Osteocyte (in vitro differentiated cells): Measurements from ENCODE around the gene NSDHL. TPM values are rescaled to one million over a fixed set of nuclear protein-coding genes. Genes with fewer than 3 reads are reported as not detected.

Experiments
- DNase-seq: peaks from one replicate; pipeline ENCODE4 v3.0.0; 2021; ENCODE audit warnings: mixed read lengths; ENCODE audit not compliant: unreplicated experiment; ENCODE audit errors: extremely low spot score
- H3K27ac Mint-ChIP-seq: one replicate; pipeline ENCODE4 v1.8.0; 2021; ENCODE audit warnings: mild to moderate bottlenecking, mixed read lengths; ENCODE audit not compliant: unreplicated experiment
- H3K27me3 Mint-ChIP-seq: one replicate; pipeline ENCODE4 v1.8.0; 2021; ENCODE audit warnings: mixed read lengths; ENCODE audit not compliant: unreplicated experiment
- H3K36me3 Mint-ChIP-seq: one replicate; pipeline ENCODE4 v1.8.0; 2021; ENCODE audit warnings: mixed read lengths; ENCODE audit not compliant: unreplicated experiment
- H3K4me1 Mint-ChIP-seq: one replicate; pipeline ENCODE4 v1.8.0; 2021; ENCODE audit warnings: mixed read lengths; ENCODE audit not compliant: unreplicated experiment
- H3K4me3 Mint-ChIP-seq: one replicate; pipeline ENCODE4 v1.8.0; 2021; ENCODE audit warnings: mild to moderate bottlenecking, moderate library complexity, mixed read lengths; ENCODE audit not compliant: unreplicated experiment
- H3K9me3 Mint-ChIP-seq: one replicate; pipeline ENCODE4 v1.8.0; 2021; ENCODE audit warnings: mixed read lengths; ENCODE audit not compliant: unreplicated experiment
- total RNA-seq: library from RNA; stranded (reverse); gene quantifications from 2 replicates; pipeline ENCODE4 v1.2.1, GENCODE V29; 2021
- TF ChIP-seq, protein P1 (sequence below): fragments of 200-600 bp; sonication (generic); IDR thresholded peaks from 2 replicates; pipeline ENCODE4 v1.5.0; 2021; ENCODE audit warnings: antibody characterized with exemption, mild to moderate bottlenecking, moderate library complexity

The NSDHL gene
- total RNA-seq, 1 donor from 2014 or later = 14.1 TPM

DNA sequence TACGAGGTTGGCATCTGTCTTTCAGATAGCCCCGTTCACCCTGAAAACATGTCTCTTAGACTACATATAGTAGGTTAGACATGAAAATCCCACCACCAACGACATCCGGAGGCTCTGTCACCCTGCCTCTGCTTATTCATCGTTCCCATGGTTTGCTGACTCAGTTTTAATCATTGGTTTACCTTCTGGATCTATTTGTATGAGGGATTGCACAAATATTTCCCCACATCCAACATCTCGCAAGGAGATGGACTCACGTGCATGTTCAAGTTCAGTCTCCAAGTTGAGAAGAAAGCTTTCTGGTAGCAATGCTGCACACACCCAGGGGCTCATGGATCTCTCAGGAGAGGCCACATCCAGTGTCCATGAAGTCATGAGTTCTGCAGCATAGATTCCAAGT lies 11.1 kb upstream of the NSDHL start:
- no peak for DNase-seq
- H3K4me3 Mint-ChIP-seq = no peak overlapping the region
- H3K36me3 Mint-ChIP-seq = no peaks in the 10 kb centered on the region
- no peak overlapping the region for H3K27ac Mint-ChIP-seq
- peaks cover 5% of the 10 kb centered on the region for H3K27me3 Mint-ChIP-seq
- peaks cover 1% of the 10 kb centered on the region for H3K4me1 Mint-ChIP-seq
- H3K9me3 Mint-ChIP-seq = no peaks in the 10 kb centered on the region
- TF ChIP-seq, protein P1, sequence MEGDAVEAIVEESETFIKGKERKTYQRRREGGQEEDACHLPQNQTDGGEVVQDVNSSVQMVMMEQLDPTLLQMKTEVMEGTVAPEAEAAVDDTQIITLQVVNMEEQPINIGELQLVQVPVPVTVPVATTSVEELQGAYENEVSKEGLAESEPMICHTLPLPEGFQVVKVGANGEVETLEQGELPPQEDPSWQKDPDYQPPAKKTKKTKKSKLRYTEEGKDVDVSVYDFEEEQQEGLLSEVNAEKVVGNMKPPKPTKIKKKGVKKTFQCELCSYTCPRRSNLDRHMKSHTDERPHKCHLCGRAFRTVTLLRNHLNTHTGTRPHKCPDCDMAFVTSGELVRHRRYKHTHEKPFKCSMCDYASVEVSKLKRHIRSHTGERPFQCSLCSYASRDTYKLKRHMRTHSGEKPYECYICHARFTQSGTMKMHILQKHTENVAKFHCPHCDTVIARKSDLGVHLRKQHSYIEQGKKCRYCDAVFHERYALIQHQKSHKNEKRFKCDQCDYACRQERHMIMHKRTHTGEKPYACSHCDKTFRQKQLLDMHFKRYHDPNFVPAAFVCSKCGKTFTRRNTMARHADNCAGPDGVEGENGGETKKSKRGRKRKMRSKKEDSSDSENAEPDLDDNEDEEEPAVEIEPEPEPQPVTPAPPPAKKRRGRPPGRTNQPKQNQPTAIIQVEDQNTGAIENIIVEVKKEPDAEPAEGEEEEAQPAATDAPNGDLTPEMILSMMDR = no peak

DNA sequence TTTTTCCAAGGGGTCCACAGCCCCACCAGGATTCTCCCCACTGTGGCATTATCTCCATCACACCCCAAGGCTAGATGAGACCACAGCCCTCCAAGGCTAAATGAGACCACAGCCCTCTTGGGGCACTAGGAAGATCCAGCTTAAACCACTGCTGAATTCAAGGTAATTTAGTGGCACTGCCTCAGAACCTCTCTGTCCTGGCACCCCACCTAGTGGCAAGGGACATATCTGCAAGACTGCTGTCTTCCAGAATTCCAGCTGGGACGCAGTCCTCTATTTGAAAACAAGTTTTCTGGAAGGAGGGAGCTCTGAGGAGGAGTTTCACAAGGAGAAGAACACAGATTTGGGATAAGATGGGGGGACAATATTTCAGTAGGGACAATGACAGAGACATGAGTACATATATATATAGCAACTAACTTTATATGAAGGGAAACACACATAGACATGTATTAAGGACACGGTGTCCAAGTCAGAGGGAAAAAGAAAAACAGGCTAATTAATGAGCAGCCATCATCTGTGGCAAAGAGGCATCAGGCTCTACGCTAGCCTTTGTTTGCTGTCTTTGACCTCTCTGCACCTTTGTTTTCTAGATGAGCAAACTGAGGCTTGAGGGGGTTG lies 9.6 kb upstream of the NSDHL start:
- Mint-ChIP-seq H3K4me3 (no peak overlapping the region), H3K27ac (no peak overlapping the region), H3K36me3 (no peaks in the 10 kb centered on the region), H3K4me1 (peaks cover 1% of the 10 kb centered on the region), H3K9me3 (no peaks in the 10 kb centered on the region), H3K27me3 (peaks cover 5% of the 10 kb centered on the region)
- TF ChIP-seq, protein P1 = peak; percentile 48
- no peak for DNase-seq

DNA sequence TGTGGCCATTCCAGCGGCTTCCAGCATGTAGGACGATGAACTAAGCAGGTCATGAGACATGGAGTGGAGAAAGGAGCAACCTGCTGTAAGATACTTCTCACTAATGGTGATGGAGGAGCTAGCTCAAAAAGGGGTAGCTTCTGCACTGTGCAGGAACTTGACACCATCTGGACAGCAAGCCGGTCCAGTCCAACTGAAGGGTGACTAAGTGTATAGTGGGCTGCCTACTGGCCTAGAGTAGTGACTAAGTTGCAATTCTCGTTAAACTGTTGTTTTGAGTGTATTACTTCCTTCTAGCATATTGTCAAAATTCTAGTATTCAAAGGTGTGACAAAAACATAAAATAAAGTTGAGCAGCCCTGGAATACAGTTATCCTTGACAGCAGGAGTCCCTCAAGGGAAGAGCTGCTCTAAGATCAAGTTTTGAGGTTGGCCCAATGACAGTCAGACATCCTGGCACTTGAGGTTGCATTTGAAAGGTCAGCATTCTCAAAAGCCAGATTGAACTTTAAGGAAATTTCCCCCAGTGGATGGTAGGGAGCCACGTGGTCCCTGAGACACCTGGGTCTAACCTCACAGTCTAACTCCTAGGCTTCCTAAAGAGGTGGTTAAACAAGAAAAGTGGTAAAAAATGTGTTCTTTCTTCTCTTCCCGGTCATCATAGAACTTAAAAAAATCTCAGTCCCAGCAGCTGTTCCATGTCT lies 8.3 kb upstream of the NSDHL start:
- peaks cover 2% of the 10 kb centered on the region for H3K36me3 Mint-ChIP-seq

DNA sequence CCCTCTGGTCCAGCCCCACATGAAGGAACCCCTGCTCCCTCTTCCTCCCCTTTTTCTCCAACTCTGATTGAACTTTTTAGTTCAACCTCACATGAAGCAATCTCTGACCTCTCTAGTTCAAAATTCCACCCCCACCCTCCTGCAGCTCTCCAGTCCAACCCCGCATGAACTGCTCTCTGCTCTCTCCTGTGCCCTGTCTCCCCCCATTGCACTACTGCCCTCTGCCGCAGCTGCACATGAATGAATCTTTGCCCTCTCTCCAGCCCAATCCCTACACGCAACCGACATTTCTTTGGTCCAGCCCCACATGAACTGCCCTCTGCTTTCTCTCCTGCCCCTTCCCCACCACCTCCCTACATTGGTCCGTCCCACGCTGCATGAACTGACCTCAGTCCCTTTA lies 7.2 kb upstream of the NSDHL start:
- peaks cover 5% of the 10 kb centered on the region for H3K27me3 Mint-ChIP-seq
- TF ChIP-seq, protein P1 = no peak
- H3K27ac Mint-ChIP-seq = no peak overlapping the region
- no peaks in the 10 kb centered on the region for H3K9me3 Mint-ChIP-seq
- no peak for DNase-seq
- H3K36me3 Mint-ChIP-seq = peaks cover 2% of the 10 kb centered on the region
- no peak overlapping the region for H3K4me3 Mint-ChIP-seq
- no peaks in the 10 kb centered on the region for H3K4me1 Mint-ChIP-seq

More for the DNA sequence above, 8.3 kb upstream of the NSDHL start:
- DNase-seq = no peak
- H3K27me3 Mint-ChIP-seq = peaks cover 5% of the 10 kb centered on the region
- no peaks in the 10 kb centered on the region for H3K4me1 Mint-ChIP-seq
- TF ChIP-seq, protein P1 = no peak
- no peaks in the 10 kb centered on the region for H3K9me3 Mint-ChIP-seq
- no peak overlapping the region for H3K27ac Mint-ChIP-seq
- H3K4me3 Mint-ChIP-seq = no peak overlapping the region

DNA sequence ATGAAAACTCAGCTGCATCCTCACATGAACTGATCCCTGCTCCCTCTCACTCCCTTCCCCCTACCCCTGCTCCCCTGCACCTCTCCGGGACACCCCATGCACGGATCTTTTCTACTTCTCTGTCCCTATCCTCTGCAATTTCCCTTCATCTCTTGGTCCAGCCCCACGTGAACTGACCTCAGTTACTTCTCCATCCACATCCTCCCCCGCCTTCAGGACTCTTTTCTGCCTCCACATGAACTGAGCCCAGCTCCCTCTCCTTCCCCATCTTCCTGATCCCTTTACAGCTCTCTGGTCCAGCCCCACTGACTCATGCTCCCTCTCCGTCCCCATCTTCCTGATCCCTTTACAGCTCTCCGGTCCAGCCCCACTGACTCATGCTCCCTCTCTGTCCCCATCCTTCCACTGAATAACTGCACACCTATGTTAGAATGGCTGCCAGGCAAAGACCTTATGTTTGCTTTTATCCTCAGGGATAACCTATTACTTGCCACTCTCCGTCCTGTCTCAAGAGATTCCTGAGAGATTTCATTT lies 6.0 kb upstream of the NSDHL start:
- no peaks in the 10 kb centered on the region for H3K9me3 Mint-ChIP-seq
- TF ChIP-seq, protein P1 = no peak
- H3K27me3 Mint-ChIP-seq = peaks cover 5% of the 10 kb centered on the region
- H3K27ac Mint-ChIP-seq = no peak overlapping the region
- DNase-seq = no peak
- H3K4me3 Mint-ChIP-seq = no peak overlapping the region
- peaks cover 2% of the 10 kb centered on the region for H3K36me3 Mint-ChIP-seq
- peaks cover 4% of the 10 kb centered on the region for H3K4me1 Mint-ChIP-seq
